Epithelial cell of esophagus (primary cell): ENCODE measurements around the gene ZFHX3.

Source experiments
- DNase-seq: peaks from one replicate; pipeline ENCODE4 v3.0.0; 2010; ENCODE audit warnings: low read depth
- H3K4me3 ChIP-seq: 2 replicates; pipeline ENCODE4 v1.5.1; 2011; ENCODE audit warnings: mild to moderate bottlenecking, low read length, control low read depth
- TF ChIP-seq, protein P1 (sequence below): IDR thresholded peaks from 2 replicates; pipeline ENCODE4 v1.5.1; 2011; ENCODE audit warnings: low read depth, mild to moderate bottlenecking, low read length, control low read depth, inconsistent platforms; ENCODE audit not compliant: insufficient read depth; ENCODE audit errors: missing control alignments

Gene ZFHX3

DNA sequence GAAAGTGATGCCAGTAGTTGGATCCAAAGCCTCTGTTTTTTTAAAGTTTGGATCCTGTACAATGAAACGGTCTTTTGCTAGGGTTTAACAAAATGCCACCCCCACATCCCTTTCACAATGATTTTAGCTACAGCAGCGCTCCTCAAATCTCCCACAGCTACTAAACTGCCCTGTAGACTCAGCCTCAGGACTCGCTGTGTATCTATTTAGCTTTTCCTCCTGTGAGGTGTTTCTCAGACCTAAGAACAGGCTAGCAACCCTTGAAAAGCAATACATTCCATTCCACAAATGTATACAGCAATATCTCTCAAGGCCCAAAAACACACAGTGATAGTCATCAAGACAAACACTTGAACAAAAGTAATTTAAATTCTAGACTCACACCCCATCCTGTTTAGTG, 206.4 kb downstream of the ZFHX3 start:
- TF ChIP-seq, protein P1, sequence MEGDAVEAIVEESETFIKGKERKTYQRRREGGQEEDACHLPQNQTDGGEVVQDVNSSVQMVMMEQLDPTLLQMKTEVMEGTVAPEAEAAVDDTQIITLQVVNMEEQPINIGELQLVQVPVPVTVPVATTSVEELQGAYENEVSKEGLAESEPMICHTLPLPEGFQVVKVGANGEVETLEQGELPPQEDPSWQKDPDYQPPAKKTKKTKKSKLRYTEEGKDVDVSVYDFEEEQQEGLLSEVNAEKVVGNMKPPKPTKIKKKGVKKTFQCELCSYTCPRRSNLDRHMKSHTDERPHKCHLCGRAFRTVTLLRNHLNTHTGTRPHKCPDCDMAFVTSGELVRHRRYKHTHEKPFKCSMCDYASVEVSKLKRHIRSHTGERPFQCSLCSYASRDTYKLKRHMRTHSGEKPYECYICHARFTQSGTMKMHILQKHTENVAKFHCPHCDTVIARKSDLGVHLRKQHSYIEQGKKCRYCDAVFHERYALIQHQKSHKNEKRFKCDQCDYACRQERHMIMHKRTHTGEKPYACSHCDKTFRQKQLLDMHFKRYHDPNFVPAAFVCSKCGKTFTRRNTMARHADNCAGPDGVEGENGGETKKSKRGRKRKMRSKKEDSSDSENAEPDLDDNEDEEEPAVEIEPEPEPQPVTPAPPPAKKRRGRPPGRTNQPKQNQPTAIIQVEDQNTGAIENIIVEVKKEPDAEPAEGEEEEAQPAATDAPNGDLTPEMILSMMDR: no peak
- no peak for DNase-seq
- H3K4me3 ChIP-seq: no peak overlapping the region

DNA sequence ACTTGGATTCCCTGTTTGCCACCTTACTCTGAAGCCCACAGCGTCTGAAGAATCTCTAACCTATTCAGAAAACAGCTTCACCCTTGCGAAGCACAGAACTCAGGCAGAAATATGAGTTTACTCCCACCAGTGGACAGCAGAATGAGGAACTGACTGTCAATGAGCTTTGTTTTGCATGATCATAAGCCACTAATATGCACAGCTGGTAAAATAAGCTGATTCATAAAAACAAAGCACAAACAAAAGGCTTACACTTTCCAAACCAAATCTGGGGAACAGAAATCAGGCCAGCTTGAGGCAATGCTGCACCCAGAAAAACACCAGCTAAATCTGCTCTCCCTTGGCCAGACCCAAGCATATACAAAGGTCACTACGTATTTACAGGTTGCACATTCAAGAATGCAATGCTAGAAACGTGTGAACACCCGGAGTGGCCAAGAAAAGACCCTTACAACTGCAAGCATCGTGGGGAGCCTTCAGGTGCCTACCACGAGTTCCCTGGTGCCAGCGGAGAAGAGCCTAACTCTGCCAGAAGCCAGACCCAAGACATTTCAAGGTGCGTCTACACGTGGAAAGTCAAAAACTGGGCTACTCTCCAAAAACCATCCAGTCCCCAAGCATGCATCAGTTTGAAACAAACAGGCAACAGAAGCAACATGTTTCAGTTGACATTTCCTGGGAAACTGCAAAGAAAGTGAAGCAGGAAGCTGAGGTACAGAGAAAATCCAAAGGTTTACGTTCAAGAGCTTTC, 207.1 kb downstream of the ZFHX3 start:
- TF ChIP-seq, protein P1: no peak
- DNase-seq: no peak

DNA sequence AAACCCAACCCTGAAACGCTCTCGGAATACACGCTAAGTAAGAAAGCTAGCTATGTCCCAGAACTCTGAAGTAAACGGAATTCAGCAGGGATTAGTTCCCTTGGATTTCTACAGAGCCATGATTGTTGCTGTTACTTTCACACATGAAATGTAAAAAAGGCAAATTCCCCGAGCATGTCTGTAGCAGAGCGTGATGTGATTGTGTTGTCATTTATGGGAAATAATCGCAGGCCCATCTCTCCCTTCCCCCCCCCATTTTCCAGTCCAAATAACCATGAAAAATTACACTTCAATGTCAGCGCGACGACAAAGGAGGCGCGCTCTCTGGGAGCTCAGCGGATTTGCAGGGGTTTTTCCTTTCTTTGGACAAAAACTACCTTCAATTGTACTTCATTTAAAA, 209.0 kb downstream of the ZFHX3 start:
- TF ChIP-seq, protein P1: no peak
- no peak overlapping the region for H3K4me3 ChIP-seq
- DNase-seq: no peak

More for the DNA sequence above, 207.1 kb downstream of the ZFHX3 start:
- no peak overlapping the region for H3K4me3 ChIP-seq

DNA sequence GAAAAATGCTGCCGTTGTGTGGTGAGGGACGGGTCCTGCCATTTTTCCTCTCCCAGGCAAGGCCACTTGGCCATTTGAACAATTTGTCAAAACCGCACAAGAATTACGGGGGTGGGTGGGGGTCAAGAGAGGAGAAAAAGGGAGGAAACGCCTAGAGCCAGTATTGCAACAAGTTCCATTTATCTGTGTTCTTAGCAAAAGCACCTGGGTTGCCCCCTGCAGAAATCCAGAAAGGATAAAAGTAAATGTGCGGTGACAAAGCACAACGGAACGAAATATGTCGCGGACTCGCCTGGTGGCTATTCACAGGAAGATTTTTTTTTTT, 209.4 kb downstream of the ZFHX3 start:
- TF ChIP-seq, protein P1: no peak
- DNase-seq: no peak
- H3K4me3 ChIP-seq: no peak overlapping the region

DNA sequence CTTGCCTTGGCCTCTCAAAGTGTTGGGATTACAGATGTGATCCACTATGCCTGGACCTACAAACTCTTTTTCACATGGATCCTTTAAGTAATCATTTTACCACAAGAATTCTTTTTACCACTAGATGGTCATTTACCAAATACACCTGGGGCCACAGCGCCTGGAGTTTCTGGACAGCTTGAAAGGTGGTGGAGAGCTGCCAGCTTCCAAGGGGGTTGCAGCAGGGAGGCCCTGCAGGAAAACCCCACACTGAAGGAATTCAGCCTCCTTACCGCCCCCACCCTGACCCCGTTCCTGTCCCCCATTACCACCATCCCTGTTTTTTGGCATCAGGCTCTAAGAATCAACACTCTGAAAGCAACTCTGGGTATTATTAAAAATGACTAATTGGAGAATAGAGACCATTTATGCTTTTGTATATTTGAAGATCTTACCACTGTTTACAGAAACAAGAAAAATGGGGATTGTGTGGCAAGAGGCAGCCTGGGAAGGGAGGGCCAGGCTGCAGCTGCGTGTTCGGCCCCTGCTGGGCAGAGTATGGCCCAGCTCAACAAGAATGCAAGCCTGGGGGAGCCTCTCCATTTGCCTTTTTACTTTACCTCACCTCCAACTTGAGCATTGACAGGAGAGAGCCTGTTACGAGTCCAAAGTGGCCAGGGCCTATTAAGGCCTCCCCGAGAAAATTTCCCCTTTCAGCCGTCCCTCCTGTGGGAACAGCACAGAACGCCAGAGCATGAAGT, 209.9 kb downstream of the ZFHX3 start:
- no peak overlapping the region for H3K4me3 ChIP-seq
- TF ChIP-seq, protein P1: no peak
- DNase-seq: no peak

DNA sequence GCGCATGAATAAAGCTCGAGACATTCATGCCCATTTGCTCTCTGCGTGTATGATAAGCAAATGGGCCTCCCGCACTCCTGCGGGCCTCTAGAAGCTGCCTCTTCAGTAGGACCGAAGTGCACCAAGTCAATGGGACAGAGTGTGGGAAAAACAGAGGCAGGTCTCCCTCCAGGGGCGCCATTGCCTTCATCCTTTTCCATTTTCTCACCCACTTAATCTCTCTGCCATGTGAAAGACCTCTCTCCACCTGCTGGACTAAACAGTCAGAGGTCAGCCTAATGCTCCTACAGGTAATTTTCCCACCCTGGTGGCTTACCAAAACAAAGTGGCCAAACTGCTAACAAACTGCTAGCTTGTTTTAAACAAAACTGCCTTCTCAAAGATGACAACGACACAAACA, 210.9 kb downstream of the ZFHX3 start:
- DNase-seq: no peak
- TF ChIP-seq, protein P1: no peak
- no peak overlapping the region for H3K4me3 ChIP-seq
